HEK293 (cell line): Measurements from ENCODE around the gene PPP1R10.

Experiments used
- GLIS1 ChIP-seq: fragments of 450-650 bp; formaldehyde crosslinking; IDR thresholded peaks from 2 replicates; pipeline ENCODE4 v1.5.1; 2016; ENCODE audit warnings: missing biosample characterization, missing genetic modification characterization
- KLF10 ChIP-seq: fragments of 450-650 bp; IDR thresholded peaks from 2 replicates; pipeline ENCODE4 v1.5.1; 2018; ENCODE audit warnings: missing biosample characterization, mild to moderate bottlenecking, missing genetic modification characterization
- KLF16 ChIP-seq: fragments of 450-650 bp; formaldehyde crosslinking; IDR thresholded peaks from 2 replicates; pipeline ENCODE4 v1.5.1; 2017; ENCODE audit warnings: missing biosample characterization, missing genetic modification characterization
- ZFP69B ChIP-seq: fragments of 450-650 bp; formaldehyde crosslinking; IDR thresholded peaks from 2 replicates; pipeline ENCODE4 v1.5.1; 2016; ENCODE audit warnings: missing biosample characterization, missing genetic modification characterization
- ZNF140 ChIP-seq: fragments of 450-650 bp; formaldehyde crosslinking; IDR thresholded peaks from 2 replicates; pipeline ENCODE4 v1.5.1; 2016; ENCODE audit warnings: missing biosample characterization, missing genetic modification characterization
- ZNF19 ChIP-seq: fragments of 450-650 bp; formaldehyde crosslinking; IDR thresholded peaks from 2 replicates; pipeline ENCODE4; 2016; ENCODE audit warnings: missing biosample characterization, missing genetic modification characterization, low read depth
- ZNF23 ChIP-seq: fragments of 450-650 bp; formaldehyde crosslinking; IDR thresholded peaks from 2 replicates; pipeline ENCODE4 v1.5.1; 2016; ENCODE audit warnings: missing biosample characterization, missing genetic modification characterization, borderline replicate concordance
- ZNF26 ChIP-seq: fragments of 450-650 bp; formaldehyde crosslinking; IDR thresholded peaks from 2 replicates; pipeline ENCODE4 v1.5.1; 2016; ENCODE audit warnings: missing biosample characterization, missing genetic modification characterization
- ZNF280D ChIP-seq: fragments of 450-650 bp; formaldehyde crosslinking; IDR thresholded peaks from 2 replicates; pipeline ENCODE4 v1.5.1; 2016; ENCODE audit warnings: missing biosample characterization, missing genetic modification characterization
- ZNF324 ChIP-seq: fragments of 450-650 bp; formaldehyde crosslinking; IDR thresholded peaks from 2 replicates; pipeline ENCODE4 v1.5.1; 2016; ENCODE audit warnings: missing biosample characterization, missing genetic modification characterization
- ZNF350 ChIP-seq: fragments of 450-650 bp; formaldehyde crosslinking; IDR thresholded peaks from 2 replicates; pipeline ENCODE4 v1.5.0; 2017; ENCODE audit warnings: missing biosample characterization, mild to moderate bottlenecking, missing genetic modification characterization
- ZNF398 ChIP-seq: fragments of 450-650 bp; formaldehyde crosslinking; IDR thresholded peaks from 2 replicates; pipeline ENCODE4 v1.5.1; 2017; ENCODE audit warnings: missing biosample characterization, missing genetic modification characterization
- ZNF423 ChIP-seq: fragments of 450-650 bp; formaldehyde crosslinking; IDR thresholded peaks from 2 replicates; pipeline ENCODE4 v1.5.1; 2016; ENCODE audit warnings: missing biosample characterization, missing genetic modification characterization
- ZNF473 ChIP-seq: fragments of 450-650 bp; formaldehyde crosslinking; IDR thresholded peaks from 2 replicates; pipeline ENCODE4 v1.5.1; 2017; ENCODE audit warnings: missing biosample characterization, missing genetic modification characterization
- ZNF510 ChIP-seq: fragments of 450-650 bp; formaldehyde crosslinking; IDR thresholded peaks from 2 replicates; pipeline ENCODE4 v1.5.1; 2018; ENCODE audit warnings: mild to moderate bottlenecking, missing genetic modification characterization, missing biosample characterization; ENCODE audit not compliant: insufficient replicate concordance
- ZNF529 ChIP-seq: fragments of 450-650 bp; formaldehyde crosslinking; IDR thresholded peaks from 2 replicates; pipeline ENCODE4 v1.5.1; 2017; ENCODE audit warnings: missing genetic modification characterization, missing biosample characterization; ENCODE audit not compliant: insufficient replicate concordance
- ZNF548 ChIP-seq: fragments of 450-650 bp; formaldehyde crosslinking; IDR thresholded peaks from 2 replicates; pipeline ENCODE4 v1.5.1; 2016; ENCODE audit warnings: missing biosample characterization, missing genetic modification characterization
- ZNF555 ChIP-seq: fragments of 450-650 bp; formaldehyde crosslinking; conservative IDR thresholded peaks from 2 replicates; pipeline ENCODE4 v1.5.1; 2017; ENCODE audit warnings: missing biosample characterization, mild to moderate bottlenecking, missing genetic modification characterization, inconsistent platforms
- ZNF621 ChIP-seq: fragments of 450-650 bp; formaldehyde crosslinking; IDR thresholded peaks from 2 replicates; pipeline ENCODE4 v1.5.1; 2017; ENCODE audit warnings: missing biosample characterization, missing genetic modification characterization
- ZSCAN18 ChIP-seq: fragments of 450-650 bp; formaldehyde crosslinking; IDR thresholded peaks from 2 replicates; pipeline ENCODE4 v1.5.1; 2016; ENCODE audit warnings: missing biosample characterization, missing genetic modification characterization
- ZSCAN4 ChIP-seq: fragments of 450-650 bp; formaldehyde crosslinking; IDR thresholded peaks from 2 replicates; pipeline ENCODE4 v1.5.1; 2017; ENCODE audit warnings: missing biosample characterization, missing genetic modification characterization

PPP1R10 gene

GRCh38 chr6:30647242-30648116, 30.4 kb upstream of the PPP1R10 start (continued):
- TF ChIP-seq ZNF26 (tag by site-specific recombination) (no peak), KLF16 (peak; percentile 48; the same call in 1 of the 2 replicates), ZSCAN18 (no peak), ZNF23 (tag by site-specific recombination) (no peak), ZNF529 (tag by site-specific recombination) (no peak), ZNF398 (tag by site-specific recombination) (peak; percentile 98; the same call in 1 of the 2 replicates), ZNF621 (tag by site-specific recombination) (no peak), ZSCAN4 (tag by site-specific recombination) (0 out of 2 replicates have a peak, but pooled peaks have one; percentile 12), ZNF548 (tag by site-specific recombination) (no peak), ZNF19 (tag by site-specific recombination) (no peak), GLIS1 (tag by site-specific recombination) (peak; percentile 93), KLF10 (tag by site-specific recombination) (peak; percentile 36), ZNF555 (no peak), ZFP69B (tag by site-specific recombination) (0 out of 2 replicates have a peak, but pooled peaks have one; percentile 40), ZNF280D (tag by site-specific recombination) (no peak), ZNF510 (tag by site-specific recombination) (no peak), ZNF324 (tag by site-specific recombination) (peak; percentile 34; the same call in 1 of the 2 replicates), ZNF140 (tag by site-specific recombination) (no peak), ZNF423 (tag by site-specific recombination) (peak; percentile 98), ZNF350 (tag by site-specific recombination) (no peak), ZNF473 (tag by site-specific recombination) (no peak)
